GM23248 (cell line): Measurements from ENCODE around the gene EVI5L.

Experiments
- EZH2 ChIP-seq: fragments of 200-600 bp; sonication (generic); IDR thresholded peaks from 2 replicates; pipeline ENCODE4 v1.6.1; 2018; ENCODE audit warnings: antibody characterized with exemption, mild to moderate bottlenecking; ENCODE audit not compliant: insufficient read depth, poor library complexity, severe bottlenecking
- EZH2phosphoT487 ChIP-seq: fragments of 200-600 bp; sonication (generic); IDR thresholded peaks from 2 replicates; pipeline ENCODE4 v1.6.1; 2018; ENCODE audit warnings: antibody characterized with exemption, moderate library complexity, mild to moderate bottlenecking, low read depth; ENCODE audit not compliant: insufficient read depth

DNA sequence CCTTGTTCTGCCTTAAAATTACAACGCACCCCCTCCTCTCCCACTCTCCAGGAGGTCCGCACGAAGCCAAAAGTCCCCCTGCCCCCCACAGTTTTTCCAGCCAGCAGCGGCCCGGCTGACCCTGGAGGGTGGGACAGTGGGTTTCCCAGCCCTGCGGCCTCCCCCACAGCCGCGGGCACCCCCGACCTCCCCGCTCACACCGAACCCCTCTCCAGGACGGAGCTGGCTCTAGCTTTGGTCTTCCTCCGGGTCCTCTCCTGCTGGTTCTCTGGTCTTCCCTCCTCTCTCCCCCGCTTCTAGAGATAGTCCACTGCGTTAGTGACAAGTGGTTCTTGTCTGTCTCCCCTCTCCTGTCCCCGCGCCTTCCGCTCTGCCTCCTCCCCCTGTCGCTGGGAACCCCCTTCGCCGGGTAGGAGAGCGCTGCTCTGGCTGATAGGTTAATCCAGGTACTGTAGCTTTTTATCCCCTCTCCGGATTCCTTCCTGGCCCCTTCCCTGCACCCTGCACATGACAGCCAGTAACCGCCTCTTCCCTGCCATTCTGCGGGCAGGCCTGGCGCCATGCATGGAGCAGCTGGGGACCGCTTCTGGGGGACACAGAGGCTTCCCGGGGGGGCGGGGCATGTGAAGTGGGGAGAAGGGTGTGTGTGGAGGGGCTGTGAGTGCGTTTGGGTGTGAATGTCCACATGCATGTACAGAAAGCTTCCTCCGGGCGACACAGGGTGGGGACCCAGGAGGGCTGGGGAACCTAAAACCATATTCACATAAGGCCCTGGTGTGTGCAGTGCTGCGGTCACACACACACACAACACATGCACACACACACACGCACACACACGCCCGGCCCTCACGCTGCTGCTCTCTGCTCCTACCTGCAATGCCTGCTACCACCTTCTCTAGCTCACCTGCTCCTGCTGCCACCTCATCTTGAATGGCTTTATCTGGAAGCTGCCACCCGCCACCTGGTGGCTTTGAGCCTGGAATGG is 27.0 kb downstream of the EVI5L start:
- TF ChIP-seq EZH2 = no peak
- TF ChIP-seq EZH2phosphoT487 = no peak
